Naive thymus-derived CD4-positive, alpha-beta T cell (primary cell): ENCODE data around the gene NAA50. TPM values are rescaled to one million over a fixed set of nuclear protein-coding genes. Genes with fewer than 3 reads are reported as not detected.

ENCODE experiments used
- ATAC-seq: fragments of 150-1000 bp; cut with Tn5 transposase; 2 replicates; pipeline ENCODE4 v1.10.0; 2021; ENCODE audit warnings: mild to moderate bottlenecking, moderate library complexity
- CTCF ChIA-PET: fragments of 350-600 bp; sonication (Branson Sonifier 250); formaldehyde crosslinking; loops from one replicate; lab custom pipeline; 2021; ENCODE audit warnings: antibody characterized with exemption; lab: Charles Lee
- POLR2A ChIA-PET: fragments of 350-600 bp; sonication (Branson Sonifier 250); formaldehyde crosslinking; loops from one replicate; lab custom pipeline; 2021; ENCODE audit warnings: antibody characterized with exemption, inconsistent platforms; lab: Charles Lee
- DNase-seq, 9 donors: peaks; one replicate each; pipeline versions ENCODE4 v3.0.0 to v3.0.0-alpha.2; 2020 to 2022; ENCODE audit warnings: mixed read lengths in 1 of 9
- H3K27ac ChIP-seq: one replicate; pipeline ENCODE4 v1.7.0; 2013; ENCODE audit warnings: mild to moderate bottlenecking, low read depth, low read length, moderate library complexity
- H3K27me3 ChIP-seq, 2 donors: one replicate each; pipeline ENCODE4 v1.7.0; 2013; ENCODE audit warnings: low read length in 2 of 2, mild to moderate bottlenecking in 2 of 2, moderate library complexity in 2 of 2; ENCODE audit not compliant: control insufficient read depth in 2 of 2, insufficient read depth in 2 of 2
- H3K36me3 ChIP-seq, 3 experiments: 1 replicate in 2 of 3; 2 replicates in 1 of 3; pipeline ENCODE4 v1.7.0; 2013; ENCODE audit warnings: low read length in 3 of 3, mild to moderate bottlenecking in 3 of 3, moderate library complexity in 1 of 3; ENCODE audit not compliant: insufficient read depth in 3 of 3, control insufficient read depth in 2 of 3
- H3K4me1 ChIP-seq, 2 donors: one replicate each; pipeline ENCODE4 v1.7.0; 2013; ENCODE audit warnings: low read length in 2 of 2, mild to moderate bottlenecking in 2 of 2, moderate library complexity in 1 of 2; ENCODE audit not compliant: control insufficient read depth in 2 of 2, insufficient read depth in 2 of 2
- H3K4me3 ChIP-seq: 2 replicates; pipeline ENCODE4 v1.7.0; 2013; ENCODE audit warnings: mild to moderate bottlenecking, low read length
- H3K9me3 ChIP-seq, 3 experiments: 1 replicate in 2 of 3; 2 replicates in 1 of 3; pipeline ENCODE4 v1.7.0; 2013; ENCODE audit warnings: low read length in 3 of 3; ENCODE audit not compliant: control insufficient read depth in 2 of 3
- H3K27ac Mint-ChIP-seq, 9 donors: one replicate each; pipeline ENCODE4 v1.8.0; 2020 to 2022; ENCODE audit warnings: mixed read lengths in 9 of 9, mild to moderate bottlenecking in 8 of 9, moderate library complexity in 5 of 9, inconsistent platforms in 2 of 9
- H3K27me3 Mint-ChIP-seq, 5 donors: one replicate each; pipeline ENCODE4 v1.8.0; 2021 to 2022; ENCODE audit warnings: mixed read lengths in 5 of 5, mild to moderate bottlenecking in 1 of 5
- H3K36me3 Mint-ChIP-seq, 5 donors: one replicate each; pipeline ENCODE4 v1.8.0; 2020 to 2022; ENCODE audit warnings: mixed read lengths in 5 of 5, mild to moderate bottlenecking in 3 of 5, inconsistent platforms in 1 of 5
- H3K4me1 Mint-ChIP-seq, 7 donors: one replicate each; pipeline ENCODE4 v1.8.0; 2020 to 2022; ENCODE audit warnings: mixed read lengths in 7 of 7, mild to moderate bottlenecking in 3 of 7, inconsistent platforms in 1 of 7
- H3K4me3 Mint-ChIP-seq, 10 donors: one replicate each; pipeline ENCODE4 v1.8.0; 2020 to 2022; ENCODE audit warnings: mild to moderate bottlenecking in 10 of 10, mixed read lengths in 10 of 10, moderate library complexity in 6 of 10, inconsistent platforms in 2 of 10
- H3K9me3 Mint-ChIP-seq, 11 donors: one replicate each; pipeline ENCODE4 v1.8.0; 2020 to 2022; ENCODE audit warnings: mixed read lengths in 11 of 11, mild to moderate bottlenecking in 4 of 11, inconsistent platforms in 1 of 11, moderate library complexity in 1 of 11
- intact Hi-C, 2 donors: fragments of 100-400 bp; cut with micrococcal nuclease; formaldehyde crosslinking; loops; one replicate each; pipeline ENCODE4 v1.15.1; 2023
- polyA plus RNA-seq, 2 donors: library from polyadenylated mRNA; unstranded; fragments of 300-500 nt; fragmentation: Illumina TruSeq; gene quantifications; one replicate each; pipeline ENCODE4 v1.2.3, GENCODE V29; 2021
- total RNA-seq, 6 experiments: library from RNA in 5 of 6; stranded (reverse) in 5 of 6; gene quantifications; 1 replicate in 5 of 6; 2 replicates in 1 of 6; pipeline ENCODE4 v1.2.3 and lab custom pipeline; 2021 to 2026

NAA50 gene
- total and polyA plus RNA-seq, 7 experiments from 2014 or later = 38.2 to 89.9 (median 51.1) TPM

DNA sequence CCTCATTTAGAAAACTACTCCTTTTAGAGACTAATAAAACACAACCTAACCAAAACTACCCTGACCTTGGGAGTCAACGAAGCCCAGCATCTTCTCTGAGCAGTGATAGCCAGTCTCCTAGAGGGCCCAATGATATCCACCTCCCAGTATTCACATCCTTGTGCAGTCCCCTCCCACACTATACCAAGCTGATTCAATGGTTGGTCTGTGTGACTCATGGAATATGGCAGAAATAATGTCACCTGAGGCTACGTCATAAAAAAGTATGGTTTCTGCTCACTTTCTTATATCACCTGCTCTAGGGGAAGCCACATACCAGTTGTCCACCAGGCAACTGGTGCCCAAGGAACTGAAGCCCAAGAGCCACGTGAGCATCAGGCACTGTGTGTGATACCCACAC, 28.2 kb downstream of the NAA50 start:
- Mint-ChIP-seq H3K4me3 (no peak overlapping the region), H3K27ac (peak overlapping the region in 6 of 9 donors; percentile 5 to 46 (median 25)), H3K4me1 (peaks cover 0 to 10% (median 2%) of the 10 kb centered on the region in 7 donors), H3K27me3 (no peaks in the 10 kb centered on the region), H3K9me3 (no peaks in the 10 kb centered on the region), H3K36me3 (peaks cover 0 to 38% (median 21%) of the 10 kb centered on the region in 5 donors)
- no peak for DNase-seq
- ChIA-PET POLR2A (interaction anchor here (2.1 kb wide), 1 partner anchor 19 kb away, joined by 4 read pairs; no protein-coding TSS in a partner anchor), CTCF (no interaction called here)
- no peak for ATAC-seq
- Histone ChIP-seq H3K27me3 (no peaks in the 10 kb centered on the region), H3K4me3 (no peak overlapping the region), H3K36me3 (peaks cover 0 to 28% (median 20%) of the 10 kb centered on the region in 3 experiments), H3K9me3 (no peaks in the 10 kb centered on the region), H3K4me1 (no peaks in the 10 kb centered on the region), H3K27ac (no peak overlapping the region)
- intact Hi-C loops = no loop called here

DNA sequence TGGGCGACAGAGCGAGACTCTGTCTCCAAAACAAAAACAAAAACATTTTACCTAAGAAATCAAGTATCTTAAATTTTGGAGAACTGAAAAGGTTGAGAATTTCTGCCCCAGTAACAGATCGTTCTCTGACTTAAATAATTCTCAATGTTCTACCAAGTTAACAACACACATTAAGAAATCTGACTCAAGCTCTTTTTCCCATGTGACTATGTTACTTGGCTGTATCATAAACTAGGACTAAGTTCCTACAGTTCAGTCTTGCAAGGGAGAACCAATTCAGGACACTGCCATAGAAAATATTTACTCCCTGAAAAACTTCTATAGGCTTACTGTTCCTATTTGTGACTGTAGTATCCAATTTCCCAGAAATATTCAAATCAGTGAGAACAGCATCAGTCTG, 28.7 kb downstream of the NAA50 start:
- intact Hi-C loops = no loop called here
- DNase-seq (no peak), ATAC-seq (no peak)
- POLR2A ChIA-PET = interaction anchor here (2.1 kb wide), 1 partner anchor 19 kb away, joined by 4 read pairs; no protein-coding TSS in a partner anchor
- Histone ChIP-seq H3K4me1 (no peaks in the 10 kb centered on the region), H3K27ac (no peak overlapping the region), H3K4me3 (no peak overlapping the region), H3K27me3 (no peaks in the 10 kb centered on the region), H3K9me3 (no peaks in the 10 kb centered on the region), H3K36me3 (peaks cover 0 to 23% (median 20%) of the 10 kb centered on the region in 3 experiments)
- peak overlapping the region in 6 of 9 donors; percentile 5 to 46 (median 25) for H3K27ac Mint-ChIP-seq
- CTCF ChIA-PET = no interaction called here
- H3K9me3 Mint-ChIP-seq = no peaks in the 10 kb centered on the region
- H3K4me3 Mint-ChIP-seq = no peak overlapping the region
- H3K27me3 Mint-ChIP-seq = peaks cover 0 to 4% (median 0%) of the 10 kb centered on the region in 5 donors
- peaks cover 0 to 10% (median 4%) of the 10 kb centered on the region in 7 donors for H3K4me1 Mint-ChIP-seq
- H3K36me3 Mint-ChIP-seq = peaks cover 0 to 33% (median 20%) of the 10 kb centered on the region in 5 donors

DNA sequence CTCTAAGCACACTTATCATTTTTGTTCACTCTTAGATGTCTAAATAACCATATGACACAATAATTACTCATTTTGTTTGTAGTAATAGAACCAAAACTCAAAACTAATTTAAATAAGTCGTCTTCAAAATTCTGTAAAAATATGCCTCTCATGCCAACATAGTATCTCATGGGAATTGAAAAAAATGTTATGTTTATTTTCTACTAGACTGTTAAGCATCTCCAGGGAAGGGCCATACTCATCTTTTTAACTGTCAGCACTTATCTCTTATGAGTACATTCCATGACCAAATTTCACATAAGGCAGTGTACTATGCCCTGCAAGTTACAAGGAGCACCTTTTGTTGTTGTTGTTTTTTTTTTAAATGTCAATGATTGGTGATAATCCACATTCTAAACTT, 31.3 kb downstream of the NAA50 start:
- Mint-ChIP-seq H3K36me3 (peaks cover 0 to 20% (median 9%) of the 10 kb centered on the region in 5 donors), H3K27me3 (peaks cover 0 to 18% (median 11%) of the 10 kb centered on the region in 5 donors), H3K9me3 (no peaks in the 10 kb centered on the region), H3K4me1 (peaks cover 0 to 4% (median 0%) of the 10 kb centered on the region in 7 donors), H3K27ac (no peak overlapping the region), H3K4me3 (no peak overlapping the region)
- POLR2A ChIA-PET = no interaction called here
- Histone ChIP-seq H3K27me3 (no peaks in the 10 kb centered on the region), H3K4me3 (no peak overlapping the region), H3K36me3 (peaks cover 0 to 4% (median 0%) of the 10 kb centered on the region in 3 experiments), H3K9me3 (no peaks in the 10 kb centered on the region), H3K27ac (no peak overlapping the region), H3K4me1 (no peaks in the 10 kb centered on the region)
- ATAC-seq = no peak
- intact Hi-C loops = no loop called here
- DNase-seq = no peak
- CTCF ChIA-PET = no interaction called here

DNA sequence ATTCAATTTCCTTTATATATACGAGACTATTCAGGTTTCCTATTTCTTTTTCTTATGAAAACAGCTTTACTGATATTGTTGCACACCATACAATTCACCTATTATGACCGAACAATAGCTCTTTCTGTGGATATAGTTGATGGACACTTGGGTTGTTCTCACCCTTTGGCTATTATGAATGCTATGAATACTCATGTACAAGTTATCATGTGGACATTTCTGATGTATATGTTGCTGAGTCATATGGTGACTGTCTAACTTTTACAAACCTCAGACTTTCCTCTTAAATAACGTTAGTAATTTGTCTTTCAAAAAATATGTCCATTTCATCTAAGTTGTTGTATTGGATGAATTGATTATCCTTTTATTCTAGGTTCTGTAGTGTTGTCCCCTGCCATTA, 33.9 kb downstream of the NAA50 start:
- H3K36me3 Mint-ChIP-seq = peaks cover 0 to 10% (median 4%) of the 10 kb centered on the region in 5 donors
- ATAC-seq (no peak), DNase-seq (no peak)
- no peak overlapping the region for H3K27ac ChIP-seq
- H3K9me3 Mint-ChIP-seq = no peaks in the 10 kb centered on the region
- H3K4me1 Mint-ChIP-seq = peaks cover 0 to 4% (median 0%) of the 10 kb centered on the region in 7 donors
- H3K4me3 Mint-ChIP-seq = no peak overlapping the region
- no peak overlapping the region for H3K27ac Mint-ChIP-seq
- no peaks in the 10 kb centered on the region for H3K9me3 ChIP-seq
- ChIA-PET POLR2A (interaction anchor here (0.6 to 1.0 kb wide), 2 partner anchors 18 to 34 kb away, joined by 3 to 6 read pairs; partner anchors contain the start of gene NAA50), CTCF (no interaction called here)
- peaks cover 14 to 36% (median 29%) of the 10 kb centered on the region in 5 donors for H3K27me3 Mint-ChIP-seq
- no peaks in the 10 kb centered on the region for H3K36me3 ChIP-seq
- no peaks in the 10 kb centered on the region for H3K4me1 ChIP-seq
- no peak overlapping the region for H3K4me3 ChIP-seq
- H3K27me3 ChIP-seq = no peaks in the 10 kb centered on the region
- intact Hi-C loops = no loop called here

GRCh38 chr3:113707835-113708234, 38.2 kb downstream of the NAA50 start:
- DNase-seq (no peak), ATAC-seq (no peak)
- Histone ChIP-seq H3K27ac (no peak overlapping the region), H3K4me3 (no peak overlapping the region), H3K36me3 (no peaks in the 10 kb centered on the region), H3K27me3 (no peaks in the 10 kb centered on the region), H3K4me1 (no peaks in the 10 kb centered on the region), H3K9me3 (no peaks in the 10 kb centered on the region)
- ChIA-PET CTCF (interaction anchor here (0.7 kb wide), 1 partner anchor 326 kb away, joined by 3 read pairs; no protein-coding TSS in a partner anchor), POLR2A (no interaction called here)
- no peak overlapping the region for H3K27ac Mint-ChIP-seq
- H3K36me3 Mint-ChIP-seq = no peaks in the 10 kb centered on the region
- H3K4me3 Mint-ChIP-seq = no peak overlapping the region
- intact Hi-C loops = no loop called here
- no peaks in the 10 kb centered on the region for H3K9me3 Mint-ChIP-seq
- peaks cover 14 to 47% (median 37%) of the 10 kb centered on the region in 5 donors for H3K27me3 Mint-ChIP-seq
- H3K4me1 Mint-ChIP-seq = peaks cover 0 to 4% (median 0%) of the 10 kb centered on the region in 7 donors

- H3K36me3 ChIP-seq = no peaks in the 10 kb centered on the region
- H3K36me3 Mint-ChIP-seq = peaks cover 0 to 3% (median 0%) of the 10 kb centered on the region in 5 donors
- intact Hi-C loops = loop anchor here (5.0 to 10.0 kb wide), 4 partner anchors 513 to 1574 kb away; partner anchors contain the start of gene GTPBP8 (in 1 of the 2)
Observed at GRCh38 chr3:113698956-113699355, 47.1 kb downstream of the NAA50 start.

More at GRCh38 chr3:113698956-113699355, 47.1 kb downstream of the NAA50 start:
- CTCF ChIA-PET = interaction anchor here (0.7 to 4.0 kb wide), 3 partner anchors 10 to 454 kb away, joined by 3 to 15 read pairs (median 4); partner anchors contain the start of genes ATP6V1A and NAA50
- peaks cover 4 to 27% of the 10 kb centered on the region in 2 donors for H3K4me1 ChIP-seq
- Mint-ChIP-seq H3K27me3 (no peaks in the 10 kb centered on the region), H3K9me3 (no peaks in the 10 kb centered on the region), H3K4me1 (peaks cover 15 to 25% (median 16%) of the 10 kb centered on the region in 7 donors), H3K4me3 (peak overlapping the region in 4 of 10 donors; percentile 69 to 87 (median 77)), H3K27ac (peak overlapping the region in 3 of 9 donors; percentile 10 to 86 (median 80))
- no peak overlapping the region for H3K4me3 ChIP-seq
- ATAC-seq (no peak), DNase-seq (peak in 4 of 9 donors; percentile 2 to 26 (median 6))
- peak overlapping the region; percentile 86 for H3K27ac ChIP-seq
- H3K27me3 ChIP-seq = no peaks in the 10 kb centered on the region
- POLR2A ChIA-PET = interaction anchor here (0.7 to 5.7 kb wide), 6 partner anchors 12 to 270 kb away, joined by 3 to 69 read pairs (median 4); partner anchors contain the start of genes ATP6V1A, NAA50 and SPICE1
- no peaks in the 10 kb centered on the region for H3K9me3 ChIP-seq
